VCaP (cell line): Measurements from ENCODE around the gene SH3BP5.

Experiments used
- H3K27ac ChIP-seq: fragments of 450-650 bp; 2 replicates; pipeline ENCODE4 v1.5.1; 2017
- CTCF ChIP-seq: fragments of 450-650 bp; conservative IDR thresholded peaks from 2 replicates; pipeline ENCODE4 v1.5.1; 2017; ENCODE audit warnings: mild to moderate bottlenecking, moderate library complexity

Gene SH3BP5

GRCh38 chr3:15303216-15303615 is 29.2 kb downstream of the SH3BP5 start:
- no peak overlapping the region for H3K27ac ChIP-seq
- TF ChIP-seq CTCF, result no peak

GRCh38 chr3:15301761-15302160 is 30.6 kb downstream of the SH3BP5 start:
- TF ChIP-seq CTCF, result no peak
- H3K27ac ChIP-seq, result no peak overlapping the region

DNA sequence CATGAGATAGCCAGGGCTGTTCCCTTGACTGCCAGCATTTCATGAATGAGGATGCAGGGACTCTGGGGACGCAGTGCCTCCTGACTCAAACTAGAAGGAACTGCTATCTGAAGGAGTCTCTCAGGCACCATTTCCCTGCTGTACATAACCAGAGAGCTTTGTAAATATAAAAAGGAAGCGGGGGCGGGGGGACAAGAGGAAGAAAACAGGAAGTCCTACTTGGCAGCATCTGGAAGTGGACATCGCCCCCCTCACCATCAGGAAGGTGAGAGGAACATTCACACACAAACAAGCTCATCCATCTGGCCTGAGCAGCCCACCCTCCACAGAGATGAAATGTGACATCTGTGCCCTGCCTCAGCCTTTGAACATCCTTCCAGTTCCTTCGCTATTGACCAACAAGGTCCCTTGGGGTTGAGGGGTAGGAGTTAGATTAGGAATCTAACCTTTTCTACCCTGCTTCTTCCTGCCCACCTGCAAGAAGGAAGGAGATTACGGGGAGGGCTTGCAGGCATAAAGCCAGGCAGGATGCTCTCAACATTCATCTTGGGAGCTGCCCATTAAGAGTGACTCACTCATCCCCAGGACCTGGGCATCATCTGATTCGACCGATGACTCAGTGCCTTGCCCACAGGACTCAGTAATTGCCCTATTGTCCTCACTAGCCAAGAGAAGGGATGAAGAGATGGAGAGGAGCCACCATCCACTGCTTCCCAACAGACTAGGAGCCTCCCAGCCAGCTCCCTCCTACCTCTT is 31.9 kb downstream of the SH3BP5 start:
- no peak for TF ChIP-seq CTCF
- no peak overlapping the region for H3K27ac ChIP-seq

DNA sequence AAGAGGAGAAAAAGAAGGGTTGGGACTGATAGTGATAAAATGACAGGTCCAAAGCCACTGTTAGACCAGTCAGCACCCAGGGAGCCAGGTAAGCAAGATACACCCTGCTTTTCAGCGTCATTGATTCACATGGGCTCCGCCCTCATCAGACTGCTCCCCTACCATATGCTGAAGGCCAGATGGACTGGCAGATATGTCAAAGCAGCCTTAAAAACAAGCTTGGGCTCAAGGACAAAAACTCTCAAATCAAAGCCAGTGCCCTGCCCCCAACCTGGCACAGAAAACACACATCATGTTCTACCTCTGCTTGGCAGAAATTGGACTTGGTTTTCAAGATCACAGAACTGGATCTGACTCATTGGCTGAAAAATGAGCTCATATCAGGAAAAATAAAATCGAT is 33.4 kb downstream of the SH3BP5 start:
- no peak overlapping the region for H3K27ac ChIP-seq
- TF ChIP-seq CTCF, result no peak

DNA sequence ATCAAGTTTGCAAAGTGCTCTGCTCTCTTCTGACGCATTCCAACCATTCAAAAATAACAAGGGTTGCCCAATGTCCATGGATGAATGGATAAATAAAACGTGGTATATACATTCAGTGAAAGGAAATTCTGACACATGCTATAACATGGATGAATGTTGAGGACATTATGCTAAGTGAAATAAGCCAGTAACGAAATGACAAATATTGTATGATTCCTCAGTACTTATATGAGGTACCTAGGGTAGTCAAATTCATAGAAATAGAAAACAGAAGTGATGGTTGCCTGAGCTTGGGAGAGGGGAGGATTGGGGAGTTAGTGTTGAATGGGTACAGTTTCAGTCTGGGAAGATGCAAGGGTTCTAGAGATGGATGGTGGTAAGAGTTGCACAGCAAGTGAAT is 33.9 kb downstream of the SH3BP5 start:
- H3K27ac ChIP-seq, result no peak overlapping the region
- no peak for TF ChIP-seq CTCF

DNA sequence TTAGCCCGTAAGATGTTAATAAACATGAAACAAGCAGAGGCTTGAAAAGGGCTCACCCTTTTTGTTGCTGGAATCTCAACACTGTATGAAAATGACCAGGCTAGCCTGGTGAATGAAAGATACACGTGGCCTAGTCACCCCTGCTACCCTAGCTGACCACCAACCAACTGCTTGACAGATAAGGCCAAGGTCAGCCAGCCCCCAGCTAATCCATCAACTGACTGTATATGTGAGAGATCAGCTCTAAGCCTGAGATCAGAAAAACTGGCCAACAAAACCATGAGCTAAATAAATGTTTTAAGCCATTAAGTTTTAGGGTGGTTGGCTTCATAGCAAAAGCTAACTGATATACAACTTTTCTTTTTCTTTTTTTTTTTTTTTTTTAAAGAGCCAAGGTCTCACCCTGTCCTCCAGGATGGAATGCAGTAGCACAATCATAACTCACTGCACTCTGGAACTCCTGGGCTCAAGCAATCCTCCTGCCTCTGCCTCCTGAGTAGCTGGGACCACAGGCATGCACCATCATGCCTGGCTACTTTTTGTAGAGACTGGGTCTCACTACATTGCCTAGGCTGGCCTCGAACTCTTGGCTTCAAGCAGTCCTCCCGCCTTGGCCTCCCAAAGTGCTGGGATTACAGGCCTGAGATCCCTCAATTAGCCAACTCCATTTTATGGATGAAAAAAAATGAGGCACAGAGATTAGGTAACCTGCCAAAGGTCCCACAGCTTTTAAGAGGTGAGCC is 34.6 kb downstream of the SH3BP5 start:
- TF ChIP-seq CTCF, result no peak
- H3K27ac ChIP-seq, result no peak overlapping the region

- H3K27ac ChIP-seq, result no peak overlapping the region
Measured at GRCh38 chr3:15295506-15295905, 36.9 kb downstream of the SH3BP5 start.

More at GRCh38 chr3:15295506-15295905, 36.9 kb downstream of the SH3BP5 start:
- TF ChIP-seq CTCF, result no peak
